K562 treated with DMSO at 1 percent for 12 hours (cell line): ENCODE results near the gene MRPS27. TPM values are rescaled to one million over a fixed set of nuclear protein-coding genes. Genes with fewer than 3 reads are reported as not detected.

Source experiments
- total RNA-seq: library from RNA; unstranded; fragments of 300-600 nt; gene quantifications from 2 replicates; pipeline ENCODE4 v1.2.3, GENCODE V29; 2022; ENCODE audit not compliant: insufficient read depth

Gene MRPS27
- total RNA-seq, result 27.4 and 40.2 TPM in 2 replicates

DNA sequence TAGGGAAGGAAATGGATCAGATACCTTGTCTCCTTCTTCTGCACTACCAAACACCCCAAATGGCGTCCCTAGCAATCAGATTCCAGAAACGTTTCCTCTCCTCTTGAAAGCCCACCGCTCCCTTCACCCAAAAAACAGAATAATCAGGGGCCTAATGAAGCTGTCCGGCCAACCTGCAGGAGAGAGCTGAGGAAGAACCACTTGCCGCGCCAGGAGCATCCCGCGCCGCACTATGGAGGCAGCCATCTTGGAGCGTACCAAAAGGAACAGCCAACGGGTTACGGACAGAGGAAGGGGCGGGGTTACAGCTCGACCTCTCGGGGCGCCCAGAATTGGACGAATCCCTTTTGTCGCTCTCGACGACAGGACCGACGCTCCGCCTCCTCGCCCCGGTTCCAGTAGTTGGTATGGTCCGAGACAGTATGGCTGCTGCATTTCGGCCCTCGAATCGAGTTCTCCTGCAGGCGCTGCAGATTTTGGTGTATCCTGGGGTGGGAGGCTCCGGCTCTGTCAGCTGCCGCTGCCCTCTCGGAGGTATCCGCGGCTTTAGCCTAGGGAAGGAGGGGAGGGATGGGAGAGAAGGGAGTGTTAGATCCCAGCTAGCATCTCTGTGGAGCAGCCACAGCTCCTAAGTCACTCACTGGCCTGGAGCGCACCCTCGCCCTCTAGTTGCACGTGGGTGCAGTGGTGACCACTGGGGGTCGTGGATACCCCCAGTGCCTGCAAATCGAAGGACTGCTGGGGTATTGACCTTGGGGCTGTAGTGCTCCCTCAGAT lies at the start of gene MRPS27, which contains the start of gene PTCD2:
MRPS27 (minus strand) TSS at position 265 of the 777 bp plus-strand sequence; CDS start at position 246, 19 bp downstream.
PTCD2 (plus strand) TSS at position 398 of the 777 bp plus-strand sequence; CDS start at position 408, 10 bp downstream.

Other genes starting within 250 kb of the MRPS27 start
- gene MAP1B, start 212.8 kb downstream of the MRPS27 start, total RNA-seq, result 5.3 and 23.1 TPM in 2 replicates
- 3.1 and 5.2 TPM in 2 replicates for gene PTCD2, start 133 bp upstream of the MRPS27 start, total RNA-seq
- gene ZNF366, start 187.2 kb upstream of the MRPS27 start, total RNA-seq, result not detected in 2 replicates